Neural cell (in vitro differentiated cells): ENCODE data around the gene DISP3. TPM values are rescaled to one million over a fixed set of nuclear protein-coding genes. Genes with fewer than 3 reads are reported as not detected.

ENCODE experiments used
- H2AFZ ChIP-seq: fragments of 200-600, 300-800 bp; sonication (generic), shearing (Covaris generic); 2 replicates; pipeline ENCODE4 v1.6.0; 2014; ENCODE audit warnings: low read depth, mild to moderate bottlenecking, antibody characterized with exemption, low read length, moderate library complexity
- H3F3A ChIP-seq: fragments of 200-600 bp; shearing (Covaris generic); 2 replicates; pipeline ENCODE4 v1.6.1; 2016; ENCODE audit warnings: mild to moderate bottlenecking, moderate library complexity, mixed read lengths, antibody characterized with exemption, low read length; ENCODE audit not compliant: insufficient read depth, poor library complexity, severe bottlenecking
- H3K27ac ChIP-seq: fragments of 200-600, 300-800 bp; sonication (generic), shearing (Covaris generic); 2 replicates; pipeline ENCODE4 v1.5.1; 2014; ENCODE audit warnings: mild to moderate bottlenecking, low read length, moderate library complexity
- H3K27me3 ChIP-seq: fragments of 300-800, 200-600 bp; sonication (generic), shearing (Covaris generic); 2 replicates; pipeline ENCODE4 v1.6.0; 2014; ENCODE audit warnings: mild to moderate bottlenecking, low read depth, low read length, moderate library complexity; ENCODE audit not compliant: insufficient read depth
- H3K36me3 ChIP-seq: fragments of 300-800, 200-600 bp; sonication (generic), shearing (Covaris generic); 2 replicates; pipeline ENCODE4 v1.5.1; 2014; ENCODE audit warnings: mild to moderate bottlenecking, antibody characterized with exemption, low read length, moderate library complexity; ENCODE audit not compliant: insufficient read depth
- H3K4me2 ChIP-seq: fragments of 300-800, 200-600 bp; sonication (generic), shearing (Covaris generic); 2 replicates; pipeline ENCODE4 v1.6.0; 2014; ENCODE audit warnings: mild to moderate bottlenecking, low read length
- H3K4me3 ChIP-seq: fragments of 300-800, 200-600 bp; sonication (generic), shearing (Covaris generic); 2 replicates; pipeline ENCODE4 v1.5.1; 2014; ENCODE audit warnings: mild to moderate bottlenecking, low read length, moderate library complexity
- H3K79me2 ChIP-seq: fragments of 200-600 bp; shearing (Covaris generic); replicated peaks from 2 replicates; pipeline ENCODE4 v1.6.0; 2014; ENCODE audit warnings: mild to moderate bottlenecking, low read length, moderate library complexity; ENCODE audit not compliant: insufficient read depth
- H3K9ac ChIP-seq: fragments of 300-800, 200-600 bp; sonication (generic), shearing (Covaris generic); 2 replicates; pipeline ENCODE4 v1.6.1; 2016; ENCODE audit warnings: mild to moderate bottlenecking, low read length, mixed read lengths
- H3K9me2 ChIP-seq: fragments of 200-600 bp; shearing (Covaris generic); 2 replicates; pipeline ENCODE4 v1.6.1; 2016; ENCODE audit warnings: mild to moderate bottlenecking, low read length, mixed read lengths; ENCODE audit not compliant: insufficient read depth
- H3K9me3 ChIP-seq: fragments of 200-600, 300-800 bp; sonication (generic), shearing (Covaris generic); 2 replicates; pipeline ENCODE4 v1.6.1; 2016; ENCODE audit warnings: mild to moderate bottlenecking, mixed run types, low read length, moderate library complexity, mixed read lengths
- H4K20me1 ChIP-seq: fragments of 200-600 bp; shearing (Covaris generic); 2 replicates; pipeline ENCODE4 v1.6.1; 2016; ENCODE audit warnings: mild to moderate bottlenecking, mixed run types; ENCODE audit not compliant: insufficient read depth
- EP300 ChIP-seq: fragments of 450-650 bp; conservative IDR thresholded peaks from 2 replicates; pipeline ENCODE4 v1.6.1; 2014; ENCODE audit warnings: antibody characterized with exemption, mild to moderate bottlenecking, moderate library complexity; ENCODE audit not compliant: poor library complexity, severe bottlenecking
- EZH2 ChIP-seq: fragments of 200-600, 300-800 bp; shearing (Covaris generic), sonication (generic); IDR thresholded peaks from 2 replicates; pipeline ENCODE4 v1.6.1; 2014; ENCODE audit warnings: antibody characterized with exemption, low read length, borderline replicate concordance, mild to moderate bottlenecking; ENCODE audit not compliant: insufficient read depth, poor library complexity, severe bottlenecking
- MXI1 ChIP-seq: fragments of 450-650 bp; conservative IDR thresholded peaks from 2 replicates; pipeline ENCODE4 v1.6.1; 2014; ENCODE audit warnings: antibody characterized with exemption, mild to moderate bottlenecking; ENCODE audit not compliant: poor library complexity, severe bottlenecking
- POLR2AphosphoS5 ChIP-seq: IDR thresholded peaks from 2 replicates; pipeline ENCODE4 v1.6.1; 2012
- RAD21 ChIP-seq: fragments of 450-650 bp; conservative IDR thresholded peaks from 2 replicates; pipeline ENCODE4 v1.6.1; 2014; ENCODE audit warnings: antibody characterized with exemption, mild to moderate bottlenecking, moderate library complexity
- SMC3 ChIP-seq: fragments of 450-650 bp; conservative IDR thresholded peaks from 2 replicates; pipeline ENCODE4 v1.6.1; 2014; ENCODE audit warnings: antibody characterized with exemption, mild to moderate bottlenecking, moderate library complexity; ENCODE audit not compliant: poor library complexity
- TAF1 ChIP-seq: IDR thresholded peaks from 2 replicates; pipeline ENCODE4 v1.6.1; 2012; ENCODE audit warnings: low read depth
- polyA plus RNA-seq: library from polyadenylated mRNA; depleted of rRNA; stranded (reverse); fragments of >200 nt; gene quantifications from 2 replicates; pipeline ENCODE4 v1.2.3, GENCODE V29; 2014
- TF ChIP-seq, protein P1 (sequence below): IDR thresholded peaks from 2 replicates; pipeline ENCODE4 v1.6.1; 2012; ENCODE audit warnings: borderline replicate concordance
- TF ChIP-seq, protein P2 (sequence below): fragments of 450-650 bp; IDR thresholded peaks from 2 replicates; pipeline ENCODE4 v1.5.1; 2014; ENCODE audit warnings: antibody characterized with exemption, mild to moderate bottlenecking, moderate library complexity; ENCODE audit not compliant: poor library complexity, severe bottlenecking

Gene DISP3
- polyA plus RNA-seq, 1 donor from 2014 or later = 14.9 TPM

DNA sequence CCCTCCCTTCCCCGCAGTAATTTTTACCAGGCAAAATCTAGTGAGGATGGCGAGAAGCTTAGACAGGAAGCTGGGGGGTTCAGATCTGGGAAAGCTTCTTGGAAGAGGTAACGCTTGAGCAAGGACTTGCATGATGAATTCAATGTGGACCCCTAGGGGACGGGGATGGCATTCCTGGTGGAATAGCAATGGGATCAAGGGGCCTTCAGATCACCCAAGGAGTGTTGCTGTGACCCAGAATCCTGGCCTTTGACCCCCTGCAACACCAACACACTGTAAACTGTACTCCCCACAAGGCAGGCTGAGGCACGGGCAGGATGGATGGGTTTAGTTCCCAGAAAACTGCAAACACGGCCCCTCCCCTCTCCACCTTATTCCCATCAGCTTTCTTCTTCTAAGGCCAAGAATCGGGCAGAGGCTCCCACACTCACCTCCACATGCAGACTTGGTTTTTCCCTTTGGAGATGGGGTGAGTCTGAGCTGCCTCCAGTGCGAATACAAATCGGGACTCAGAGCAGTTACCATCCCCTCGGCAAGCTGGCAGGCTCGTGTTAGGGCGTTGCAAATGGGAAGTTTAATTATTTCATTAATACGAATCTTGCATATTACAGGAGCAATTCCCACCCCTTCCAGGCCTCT lies 20.1 kb downstream of the DISP3 start:
- no peak for TF ChIP-seq POLR2AphosphoS5
- TF ChIP-seq EP300 = no peak
- TF ChIP-seq SMC3 = no peak
- TF ChIP-seq EZH2 = no peak
- no peak for TF ChIP-seq MXI1
- no peak for TF ChIP-seq RAD21
- TF ChIP-seq, protein P1, sequence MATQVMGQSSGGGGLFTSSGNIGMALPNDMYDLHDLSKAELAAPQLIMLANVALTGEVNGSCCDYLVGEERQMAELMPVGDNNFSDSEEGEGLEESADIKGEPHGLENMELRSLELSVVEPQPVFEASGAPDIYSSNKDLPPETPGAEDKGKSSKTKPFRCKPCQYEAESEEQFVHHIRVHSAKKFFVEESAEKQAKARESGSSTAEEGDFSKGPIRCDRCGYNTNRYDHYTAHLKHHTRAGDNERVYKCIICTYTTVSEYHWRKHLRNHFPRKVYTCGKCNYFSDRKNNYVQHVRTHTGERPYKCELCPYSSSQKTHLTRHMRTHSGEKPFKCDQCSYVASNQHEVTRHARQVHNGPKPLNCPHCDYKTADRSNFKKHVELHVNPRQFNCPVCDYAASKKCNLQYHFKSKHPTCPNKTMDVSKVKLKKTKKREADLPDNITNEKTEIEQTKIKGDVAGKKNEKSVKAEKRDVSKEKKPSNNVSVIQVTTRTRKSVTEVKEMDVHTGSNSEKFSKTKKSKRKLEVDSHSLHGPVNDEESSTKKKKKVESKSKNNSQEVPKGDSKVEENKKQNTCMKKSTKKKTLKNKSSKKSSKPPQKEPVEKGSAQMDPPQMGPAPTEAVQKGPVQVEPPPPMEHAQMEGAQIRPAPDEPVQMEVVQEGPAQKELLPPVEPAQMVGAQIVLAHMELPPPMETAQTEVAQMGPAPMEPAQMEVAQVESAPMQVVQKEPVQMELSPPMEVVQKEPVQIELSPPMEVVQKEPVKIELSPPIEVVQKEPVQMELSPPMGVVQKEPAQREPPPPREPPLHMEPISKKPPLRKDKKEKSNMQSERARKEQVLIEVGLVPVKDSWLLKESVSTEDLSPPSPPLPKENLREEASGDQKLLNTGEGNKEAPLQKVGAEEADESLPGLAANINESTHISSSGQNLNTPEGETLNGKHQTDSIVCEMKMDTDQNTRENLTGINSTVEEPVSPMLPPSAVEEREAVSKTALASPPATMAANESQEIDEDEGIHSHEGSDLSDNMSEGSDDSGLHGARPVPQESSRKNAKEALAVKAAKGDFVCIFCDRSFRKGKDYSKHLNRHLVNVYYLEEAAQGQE = no peak
- TF ChIP-seq TAF1 = no peak
- TF ChIP-seq, protein P2, sequence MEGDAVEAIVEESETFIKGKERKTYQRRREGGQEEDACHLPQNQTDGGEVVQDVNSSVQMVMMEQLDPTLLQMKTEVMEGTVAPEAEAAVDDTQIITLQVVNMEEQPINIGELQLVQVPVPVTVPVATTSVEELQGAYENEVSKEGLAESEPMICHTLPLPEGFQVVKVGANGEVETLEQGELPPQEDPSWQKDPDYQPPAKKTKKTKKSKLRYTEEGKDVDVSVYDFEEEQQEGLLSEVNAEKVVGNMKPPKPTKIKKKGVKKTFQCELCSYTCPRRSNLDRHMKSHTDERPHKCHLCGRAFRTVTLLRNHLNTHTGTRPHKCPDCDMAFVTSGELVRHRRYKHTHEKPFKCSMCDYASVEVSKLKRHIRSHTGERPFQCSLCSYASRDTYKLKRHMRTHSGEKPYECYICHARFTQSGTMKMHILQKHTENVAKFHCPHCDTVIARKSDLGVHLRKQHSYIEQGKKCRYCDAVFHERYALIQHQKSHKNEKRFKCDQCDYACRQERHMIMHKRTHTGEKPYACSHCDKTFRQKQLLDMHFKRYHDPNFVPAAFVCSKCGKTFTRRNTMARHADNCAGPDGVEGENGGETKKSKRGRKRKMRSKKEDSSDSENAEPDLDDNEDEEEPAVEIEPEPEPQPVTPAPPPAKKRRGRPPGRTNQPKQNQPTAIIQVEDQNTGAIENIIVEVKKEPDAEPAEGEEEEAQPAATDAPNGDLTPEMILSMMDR = no peak
- H3K9me2 ChIP-seq = no peaks in the 10 kb centered on the region
- H3K27me3 ChIP-seq = no peaks in the 10 kb centered on the region
- H3K79me2 ChIP-seq = no peaks in the 10 kb centered on the region
- peaks cover 18% of the 10 kb centered on the region for H3K36me3 ChIP-seq
- H3K4me3 ChIP-seq = peak overlapping the region; percentile 36
- peak overlapping the region; percentile 45 for H3K9ac ChIP-seq
- no peak overlapping the region for H3K4me2 ChIP-seq
- H3F3A ChIP-seq = no peaks in the 10 kb centered on the region
- H3K9me3 ChIP-seq = peaks cover 6% of the 10 kb centered on the region
- no peaks in the 10 kb centered on the region for H4K20me1 ChIP-seq
- H3K27ac ChIP-seq = peak overlapping the region; percentile 1
- H2AFZ ChIP-seq = no peak overlapping the region

- Histone ChIP-seq H4K20me1 (no peaks in the 10 kb centered on the region), H3F3A (no peaks in the 10 kb centered on the region), H3K9ac (peak overlapping the region; percentile 45), H3K9me2 (no peaks in the 10 kb centered on the region), H3K4me2 (no peak overlapping the region), H3K36me3 (peaks cover 25% of the 10 kb centered on the region), H3K9me3 (peaks cover 13% of the 10 kb centered on the region), H3K79me2 (no peaks in the 10 kb centered on the region), H3K4me3 (peak overlapping the region; percentile 36), H3K27me3 (no peaks in the 10 kb centered on the region), H3K27ac (peak overlapping the region; percentile 1), H2AFZ (no peak overlapping the region)
- TF ChIP-seq RAD21 (no peak), EZH2 (no peak), MXI1 (no peak)
Measured at GRCh38 chr1:11499601-11500331, 20.8 kb downstream of the DISP3 start.
